Medulla oblongata (tissue), 1 donor: ENCODE measurements around the gene ZNF839.
"Not testable (repeated sequence)": the region's sequence is repeated elsewhere in the genome, so short reads cannot be mapped to it uniquely, and the experiment has no call there.

Experiments used
- DNase-seq: peaks from one replicate; pipeline ENCODE4 v3.0.0-alpha.2; 2015; ENCODE audit errors: extremely low spot score

ZNF839 gene

GRCh38 chr14:102319351-102320032 lies at the start of gene ZNF839:
Gene ZNF839, plus strand, starts transcription at chr14:102319746. Its CDS starts 20 bp downstream, at chr14:102319766.
- DNase-seq = peak; percentile 92

- DNase-seq = no peak
These were observed 47.2 kb upstream of the ZNF839 start for GRCh38 chr14:102272392-102272791.

- no peak for DNase-seq
These were observed 43.7 kb upstream of the ZNF839 start for GRCh38 chr14:102275866-102276265.

GRCh38 chr14:102277874-102278630 lies 41.5 kb upstream of the ZNF839 start:
- no peak for DNase-seq

- no peak for DNase-seq
These were observed 41.0 kb upstream of the ZNF839 start for GRCh38 chr14:102278631-102278935.

GRCh38 chr14:102279282-102279681 lies 40.3 kb upstream of the ZNF839 start:
- no peak for DNase-seq

GRCh38 chr14:102279688-102280348 lies 39.7 kb upstream of the ZNF839 start:
- DNase-seq = no peak

GRCh38 chr14:102280376-102280962 lies 39.1 kb upstream of the ZNF839 start:
- DNase-seq = no peak

- no peak for DNase-seq
These were observed 36.6 kb upstream of the ZNF839 start for GRCh38 chr14:102282751-102283465.

- no peak for DNase-seq
These were observed 35.9 kb upstream of the ZNF839 start for GRCh38 chr14:102283631-102284129.

- no peak for DNase-seq
These were observed 34.4 kb upstream of the ZNF839 start for GRCh38 chr14:102285106-102285505.

GRCh38 chr14:102288139-102288538 lies 31.4 kb upstream of the ZNF839 start:
- no peak for DNase-seq

- no peak for DNase-seq
These were observed 27.1 kb upstream of the ZNF839 start for GRCh38 chr14:102292441-102292840.

GRCh38 chr14:102293781-102294180 lies 25.8 kb upstream of the ZNF839 start:
- no peak for DNase-seq

- no peak for DNase-seq
These were observed 24.3 kb upstream of the ZNF839 start for GRCh38 chr14:102295270-102295669.

- DNase-seq = no peak
These were observed 21.9 kb upstream of the ZNF839 start for GRCh38 chr14:102297436-102298170.

GRCh38 chr14:102298303-102299070 lies 21.1 kb upstream of the ZNF839 start:
- DNase-seq = not testable (repeated sequence)

- no peak for DNase-seq
These were observed 15.9 kb upstream of the ZNF839 start for GRCh38 chr14:102303664-102304063.

GRCh38 chr14:102304611-102305506 lies 14.7 kb upstream of the ZNF839 start, which contains the start of gene MOK:
Gene MOK, minus strand, starts transcription at chr14:102305164. Its CDS starts 196 bp downstream, at chr14:102304968.
- peak; percentile 97 for DNase-seq
